Head of caudate nucleus (tissue), 42 donors: ENCODE measurements around the gene KCNMA1.
"Not testable (repeated sequence)": the region's sequence is repeated elsewhere in the genome, so short reads cannot be mapped to it uniquely, and the experiment has no call there.

ENCODE experiments used
- DNase-seq, 42 donors: peaks; one replicate each; pipeline versions ENCODE4 v3.0.0 to v3.0.0-alpha.2; 2020 to 2021; ENCODE audit warnings: mixed read lengths in 7 of 42
- intact Hi-C: fragments of 100-400 bp; cut with DNase I; formaldehyde crosslinking; loops from one replicate; pipeline ENCODE4 v1.15.0; 2022

The KCNMA1 gene

DNA sequence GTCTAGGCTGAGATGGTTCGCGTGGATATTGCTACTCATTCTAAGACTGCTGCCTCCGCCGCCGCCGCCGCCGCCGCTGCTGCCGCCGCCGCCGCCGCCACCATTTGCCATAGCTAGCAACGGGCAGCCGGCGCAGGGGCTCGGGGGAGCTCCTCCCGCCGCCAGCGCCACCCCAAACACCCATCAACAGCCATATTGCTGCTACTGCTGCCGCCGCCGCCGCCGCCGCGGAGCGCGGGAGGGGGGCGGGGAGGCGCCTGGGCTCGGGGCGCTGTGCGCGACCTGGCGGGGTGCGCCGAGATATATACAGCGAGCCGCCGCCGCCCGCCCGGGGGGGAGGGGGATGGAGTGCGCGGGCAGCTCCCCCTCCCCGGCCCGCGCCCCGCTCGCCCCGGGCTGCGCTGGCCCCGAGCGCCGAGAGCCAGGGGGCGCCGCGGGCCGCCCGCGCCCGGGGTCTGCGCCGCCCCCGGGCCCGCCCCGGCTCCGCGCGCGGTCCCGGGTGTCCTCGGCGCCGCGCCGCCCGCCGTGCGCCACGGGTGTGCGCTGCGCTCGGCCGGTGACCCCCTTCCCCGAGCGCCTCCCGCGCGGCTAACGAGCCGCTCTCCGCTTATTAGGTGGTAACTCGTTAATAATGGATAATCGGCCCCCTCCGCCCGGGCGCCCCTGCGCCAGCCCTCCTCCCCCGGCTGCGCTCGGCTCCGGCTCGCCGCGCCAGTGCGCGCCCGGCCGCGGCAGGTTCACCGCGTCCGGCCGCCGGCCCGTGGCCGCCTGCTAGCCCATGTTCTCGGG lies at the start of gene KCNMA1:
TSS of gene KCNMA1 (minus strand) at position 277 of the 789 bp plus-strand sequence.
- intact Hi-C loops: no loop called here
- peak in 40 of 42 donors; percentile 26 to 75 (median 56) for DNase-seq

DNA sequence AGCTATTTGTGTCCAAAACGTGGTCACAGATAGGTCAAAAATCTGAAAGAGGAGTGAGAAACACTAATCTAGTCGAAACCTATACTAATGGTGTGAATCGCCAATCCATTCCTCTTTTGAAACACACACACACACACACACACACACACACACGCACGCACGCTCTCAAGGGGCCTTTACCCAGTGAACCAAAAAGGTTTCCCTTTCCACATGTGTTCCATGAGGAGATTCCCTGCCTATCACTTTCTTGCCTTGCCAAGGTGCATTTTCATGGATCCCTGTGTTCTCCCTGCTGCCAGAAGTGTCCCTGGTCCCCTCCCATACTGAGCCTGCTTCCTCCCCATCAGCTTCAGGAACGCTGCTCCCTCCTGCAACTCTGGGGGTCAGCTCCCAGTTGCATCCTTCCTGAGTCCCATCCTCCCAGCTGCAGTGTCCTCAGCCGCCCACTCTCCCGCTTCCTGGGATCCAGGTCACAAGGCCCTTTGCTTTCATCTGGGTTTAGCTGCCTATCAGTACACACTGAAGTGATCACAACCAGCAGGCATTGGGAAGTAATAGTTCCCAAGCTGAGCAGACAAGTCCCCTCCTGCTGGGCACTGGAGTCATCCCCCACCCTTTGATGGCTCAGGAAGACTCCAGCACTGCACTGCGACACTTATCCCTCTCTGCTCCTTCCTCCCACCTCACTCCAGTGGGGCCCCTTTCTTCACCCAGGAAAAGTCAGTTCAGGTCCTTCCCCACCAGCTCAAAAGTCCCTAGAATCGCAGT lies 49.2 kb upstream of the KCNMA1 start:
- intact Hi-C loops: no loop called here
- DNase-seq: no peak

DNA sequence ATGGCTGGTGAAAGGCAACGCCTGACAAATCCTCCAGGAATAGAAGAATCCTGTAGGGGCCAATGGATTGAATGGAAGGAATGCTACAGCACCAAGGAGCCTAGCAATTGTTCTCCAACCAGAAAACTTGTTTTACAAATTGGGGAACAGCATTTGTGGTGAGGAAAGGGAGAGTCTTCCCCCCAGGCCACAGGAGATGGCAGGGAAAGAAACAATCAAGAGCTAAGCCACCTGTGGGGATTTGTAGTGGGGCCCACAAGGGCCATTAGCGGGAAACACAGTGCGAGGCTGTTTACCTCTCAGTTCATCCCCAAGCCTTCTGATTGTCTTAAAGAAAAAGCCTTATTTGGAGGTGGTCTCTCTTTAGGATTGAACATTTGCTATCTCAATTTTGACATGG lies 48.5 kb upstream of the KCNMA1 start:
- DNase-seq: no peak
- intact Hi-C loops: no loop called here

DNA sequence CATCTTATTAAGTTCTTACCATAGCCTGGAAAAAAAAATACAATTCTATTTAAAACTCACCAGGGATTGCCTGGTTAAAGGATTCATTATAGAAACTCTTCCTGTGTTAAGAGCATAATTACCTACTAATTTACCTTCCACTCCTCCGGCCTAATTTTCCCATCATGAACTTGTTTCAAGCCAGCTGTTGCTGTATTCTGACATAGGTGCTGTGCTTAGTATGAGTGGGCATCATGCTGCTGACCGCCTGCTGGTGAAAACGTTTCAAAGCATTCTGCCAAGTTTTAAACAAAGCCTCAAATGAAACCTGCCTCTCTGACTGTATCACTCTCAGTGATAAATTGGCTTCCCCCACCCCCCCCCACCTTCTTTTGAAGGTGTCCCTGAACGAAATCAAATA lies 47.8 kb upstream of the KCNMA1 start:
- intact Hi-C loops: no loop called here
- DNase-seq: peak in 1 of 42 donors; percentile 1

DNA sequence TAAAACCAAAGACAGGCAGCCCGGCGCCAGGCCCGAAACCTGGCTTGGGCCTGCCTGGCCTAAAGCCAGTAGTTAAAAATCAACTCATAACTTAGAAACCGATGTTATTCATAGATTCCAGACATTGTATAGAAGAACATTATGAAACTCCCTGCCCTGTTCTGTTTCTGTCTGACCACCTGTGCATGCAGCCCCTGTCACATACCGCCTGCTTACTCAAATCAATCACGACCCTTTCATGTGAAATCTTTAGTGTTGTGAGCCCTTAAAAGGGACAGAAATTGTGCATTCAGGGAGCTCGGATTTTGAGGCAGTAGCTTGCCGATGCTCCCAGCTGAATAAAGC lies 45.5 kb upstream of the KCNMA1 start:
- intact Hi-C loops: not testable (repeated sequence)
- DNase-seq: peak in 1 of 42 donors; percentile 15

DNA sequence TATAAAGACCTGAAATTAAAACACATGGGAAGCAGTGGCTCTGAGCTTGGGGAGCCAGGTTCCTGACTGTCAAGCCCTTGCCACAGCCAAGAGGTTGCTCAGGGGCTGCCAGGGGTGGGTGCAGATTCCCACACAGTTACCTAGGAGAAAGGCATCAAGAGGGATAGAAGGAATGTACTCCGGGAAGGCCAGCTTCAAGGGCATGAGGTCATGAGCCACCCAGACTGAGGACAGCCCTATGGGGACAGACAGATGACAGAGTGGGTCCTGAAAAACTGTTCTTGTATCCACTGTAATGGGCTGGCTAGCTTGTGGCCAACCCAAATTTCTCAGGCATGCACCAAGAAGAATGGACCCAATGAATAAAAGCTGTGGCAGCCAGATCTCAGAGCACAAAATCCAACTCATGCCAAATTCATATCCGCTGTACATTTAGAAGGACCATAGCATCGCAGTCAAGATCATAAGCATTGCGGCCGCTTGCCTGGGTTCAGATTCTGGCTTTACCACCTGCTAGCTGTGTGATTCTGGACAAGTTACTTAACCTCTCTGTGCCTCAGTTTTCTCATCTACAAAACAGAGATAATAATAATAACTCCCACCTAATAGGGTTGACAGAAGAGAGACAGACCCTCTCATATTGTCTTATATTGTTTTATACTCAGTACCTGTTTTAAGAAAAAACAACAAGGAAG lies 44.9 kb upstream of the KCNMA1 start:
- intact Hi-C loops: no loop called here
- DNase-seq: no peak

DNA sequence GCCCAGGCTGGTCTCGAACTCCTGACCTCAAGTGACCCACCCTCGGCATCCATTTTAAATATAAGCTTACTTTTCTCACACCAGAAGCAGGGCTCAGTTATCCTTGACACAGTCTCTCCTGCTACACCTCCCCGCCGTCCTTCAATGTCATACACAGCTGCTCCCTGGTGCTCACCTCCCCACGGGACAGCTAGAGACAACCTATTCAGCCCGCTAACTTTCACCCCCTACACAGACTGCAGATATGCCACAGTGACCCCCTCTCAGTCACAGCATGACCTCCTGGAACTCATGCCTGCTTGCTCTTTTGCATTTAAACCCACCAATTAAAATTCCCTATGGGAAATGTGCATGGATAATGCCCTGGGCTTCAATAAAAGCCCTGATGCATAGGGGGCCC lies 44.2 kb upstream of the KCNMA1 start:
- intact Hi-C loops: no loop called here
- DNase-seq: no peak

DNA sequence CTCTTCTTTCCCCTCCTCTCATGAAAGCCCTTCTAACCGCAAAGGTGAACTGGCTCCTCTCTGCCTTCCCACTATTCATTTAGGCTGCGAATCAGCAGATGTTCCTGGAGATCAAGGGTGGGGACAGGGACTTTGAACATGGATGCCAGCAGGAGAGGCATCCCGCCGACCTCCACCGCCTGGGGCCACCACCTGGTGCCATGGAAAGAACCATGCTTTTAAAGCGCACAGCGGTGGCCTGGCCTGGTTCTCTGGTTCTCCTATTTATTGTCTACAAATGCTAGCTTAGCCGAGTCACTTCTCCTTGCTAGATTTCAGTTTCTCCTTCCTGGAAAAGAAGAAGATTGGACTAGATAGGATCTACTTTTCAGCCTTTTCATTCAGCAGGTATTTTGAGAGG lies 43.2 kb upstream of the KCNMA1 start:
- intact Hi-C loops: no loop called here
- DNase-seq: no peak

DNA sequence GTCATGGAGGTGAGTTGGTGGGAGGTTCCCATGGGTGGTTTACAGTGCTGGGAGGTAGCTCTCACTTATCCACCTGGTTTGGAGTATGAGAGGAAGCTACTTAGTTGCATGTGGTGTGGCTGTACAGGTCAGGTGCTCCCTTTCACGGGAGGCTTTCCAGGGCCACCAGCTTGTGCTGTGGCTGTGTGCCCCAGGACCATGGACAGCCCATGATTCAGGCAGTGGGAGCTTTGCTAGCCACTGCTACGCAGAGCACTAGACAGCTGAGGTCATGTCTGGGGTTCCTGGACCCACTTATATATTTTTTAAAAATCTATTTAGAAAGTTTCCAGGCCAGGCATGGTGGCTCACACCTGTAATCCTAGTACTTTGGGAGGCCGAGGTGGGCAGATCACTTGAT lies 42.5 kb upstream of the KCNMA1 start:
- intact Hi-C loops: no loop called here
- DNase-seq: no peak

DNA sequence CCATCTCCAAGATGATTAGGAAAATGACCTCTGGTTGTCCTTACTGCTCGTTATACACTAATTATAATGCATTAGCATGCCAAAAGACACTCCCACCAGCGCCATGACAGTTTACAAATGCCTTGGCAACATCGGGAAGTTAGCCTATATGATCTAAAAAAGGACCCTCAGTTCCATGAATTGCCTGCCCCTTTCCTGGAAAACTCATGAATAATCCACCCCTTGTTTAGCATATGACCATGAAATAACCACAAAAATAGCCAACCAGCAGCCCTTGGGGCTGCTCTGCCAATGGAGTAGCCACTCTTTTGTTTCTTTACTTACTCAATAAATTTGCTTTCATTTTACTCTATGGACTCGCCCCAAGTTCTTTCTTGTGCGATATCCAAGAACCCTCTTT lies 41.6 kb upstream of the KCNMA1 start:
- intact Hi-C loops: no loop called here

DNA sequence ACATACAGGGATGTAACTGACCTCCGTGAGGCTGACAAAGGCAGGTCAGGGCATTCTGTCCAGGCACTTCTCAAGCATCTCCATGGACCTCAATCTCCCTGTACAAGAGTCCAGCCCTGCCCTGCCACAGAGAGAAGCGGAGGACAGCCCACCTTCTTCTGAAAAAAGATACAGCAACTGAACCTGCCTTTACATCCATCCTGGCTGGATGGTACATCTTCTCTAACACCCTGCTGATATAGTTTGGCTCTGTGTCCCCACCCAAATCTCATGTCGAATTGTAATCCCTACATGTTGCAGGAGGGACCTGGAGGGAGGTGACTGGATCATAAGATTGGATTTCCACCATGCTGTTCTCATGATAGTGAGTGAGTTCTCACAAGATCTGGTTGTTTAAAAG lies 40.5 kb upstream of the KCNMA1 start:
- DNase-seq: no peak
- intact Hi-C loops: no loop called here

More for the DNA sequence above, 41.6 kb upstream of the KCNMA1 start:
- DNase-seq: no peak

DNA sequence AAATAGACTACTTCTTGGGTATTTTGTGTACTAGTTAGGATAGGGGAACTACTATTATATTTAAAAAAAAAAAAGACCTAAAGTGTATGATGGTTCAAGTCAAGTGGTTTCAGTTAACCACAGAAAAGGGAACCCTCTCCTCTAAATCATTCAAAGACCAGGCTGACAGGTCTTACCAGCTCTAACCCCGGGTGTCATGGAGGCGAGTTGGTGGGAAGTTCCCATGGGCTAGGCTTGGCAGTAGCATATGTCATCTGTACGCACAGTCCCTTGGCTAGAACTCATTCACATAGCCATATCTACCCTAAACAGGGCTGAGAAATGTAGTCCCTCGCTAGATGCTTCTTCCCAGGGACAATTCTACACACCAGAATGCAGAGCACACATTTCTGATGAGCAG lies 37.7 kb upstream of the KCNMA1 start:
- DNase-seq: no peak
- intact Hi-C loops: no loop called here

DNA sequence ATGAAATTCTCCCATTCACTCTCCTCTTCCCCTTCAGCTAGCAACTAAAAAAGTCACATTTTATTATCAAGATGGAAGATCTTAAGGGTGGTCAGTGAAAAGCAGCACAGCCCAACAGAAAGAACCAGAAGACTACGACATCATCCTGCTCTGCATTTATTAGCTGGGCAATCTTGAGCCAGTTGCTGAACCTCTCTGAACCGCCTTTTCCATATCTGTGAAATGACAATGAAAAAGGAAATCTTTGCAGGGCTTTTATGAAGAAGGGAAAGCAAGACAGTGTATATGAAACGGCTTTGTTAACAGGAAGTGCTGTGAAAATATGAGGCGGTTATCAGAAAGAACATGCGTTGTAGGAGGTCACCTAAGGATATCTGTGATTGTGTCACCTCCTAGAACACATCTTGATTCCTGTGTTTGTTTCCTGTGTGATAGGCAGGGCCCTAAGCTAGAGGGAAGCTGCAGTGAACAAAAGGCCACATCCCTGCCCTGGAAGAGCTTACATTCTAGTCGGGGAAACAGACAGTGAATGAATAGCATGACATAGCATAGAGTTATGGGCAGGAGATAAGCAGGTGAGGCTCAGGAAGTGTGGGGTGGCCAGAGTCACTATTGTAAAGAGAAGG lies 36.0 kb upstream of the KCNMA1 start:
- no peak for DNase-seq
- intact Hi-C loops: no loop called here

DNA sequence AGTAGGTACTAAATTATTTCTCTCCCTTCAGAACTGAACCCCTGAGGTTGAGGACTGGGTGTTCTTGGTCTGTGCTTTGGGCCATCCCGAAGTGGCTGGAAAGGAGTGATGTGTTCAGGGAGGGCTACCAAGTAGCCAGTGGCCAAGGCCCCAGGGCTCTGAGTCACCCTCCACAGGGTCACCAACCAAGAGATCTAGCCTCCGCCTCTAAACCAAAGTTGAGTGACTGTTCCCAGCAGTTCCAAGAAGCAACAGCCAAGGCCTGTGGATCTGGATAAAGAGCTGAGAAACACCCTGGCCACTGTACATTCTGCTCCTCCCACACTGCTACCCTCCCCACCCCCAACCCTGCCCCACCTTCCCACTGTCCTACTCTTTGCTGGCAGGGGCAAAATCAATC lies 35.5 kb upstream of the KCNMA1 start:
- intact Hi-C loops: no loop called here
- DNase-seq: no peak

DNA sequence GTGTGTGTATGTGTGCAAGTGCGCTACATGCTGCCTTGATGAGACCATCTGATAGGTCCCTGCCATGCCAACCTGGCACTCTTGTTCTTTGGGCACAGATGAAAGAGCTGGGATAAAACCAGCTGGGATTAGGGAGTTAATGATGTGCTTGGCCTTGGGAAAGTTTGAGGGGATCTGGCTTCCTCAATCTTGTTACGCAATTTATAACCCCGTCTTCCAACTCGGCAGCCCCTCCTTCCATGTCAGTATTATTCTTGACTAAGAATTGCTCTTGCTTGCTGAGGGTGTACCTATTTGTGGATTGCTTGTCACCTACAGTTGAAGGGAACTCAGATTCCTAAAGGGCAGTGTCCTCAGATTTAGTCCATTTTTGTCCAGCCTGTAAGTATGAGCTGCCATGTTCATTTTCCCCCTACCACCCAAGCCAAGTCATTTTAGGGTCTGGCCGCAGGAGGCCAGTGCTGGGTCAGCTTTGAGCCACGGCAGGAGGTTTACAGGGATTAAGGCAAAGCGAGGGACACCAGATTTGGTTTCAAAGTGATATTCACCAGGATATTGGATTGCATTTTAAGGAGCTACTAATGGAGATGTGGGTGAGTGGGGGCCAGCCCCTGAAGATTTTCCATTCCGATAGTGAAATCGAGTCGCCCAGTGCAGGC lies 34.1 kb upstream of the KCNMA1 start:
- no peak for DNase-seq
- intact Hi-C loops: no loop called here

DNA sequence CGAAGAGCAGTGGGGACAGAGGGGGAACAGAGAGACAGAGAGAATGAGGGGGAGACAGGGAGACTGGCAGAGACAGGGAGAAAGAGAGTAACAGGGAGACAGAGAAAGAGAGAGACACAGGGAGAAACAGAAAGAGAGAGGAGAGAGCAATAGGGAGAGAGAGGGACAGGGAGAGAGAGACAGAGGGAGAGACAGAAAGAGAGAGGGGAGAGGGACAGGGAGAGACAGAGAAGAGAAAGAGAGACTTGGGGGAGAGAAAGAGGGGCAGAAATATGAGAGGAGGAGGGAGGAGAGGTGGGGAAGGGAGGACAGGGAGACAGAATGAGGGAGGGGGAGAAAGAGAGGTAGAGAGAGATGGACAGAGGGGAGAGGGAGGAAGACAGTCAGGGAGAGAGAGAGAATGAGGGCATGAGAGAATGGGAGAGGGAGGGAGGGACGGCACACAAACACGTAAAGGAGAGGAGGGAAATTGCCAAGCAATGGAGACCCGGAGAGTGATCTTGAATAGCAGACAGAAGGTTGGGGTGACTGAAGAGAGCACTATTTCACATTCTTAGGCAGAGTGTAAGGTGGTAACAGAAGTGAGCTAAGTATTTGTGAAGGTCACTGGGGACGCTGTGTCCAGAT lies 33.3 kb upstream of the KCNMA1 start:
- intact Hi-C loops: no loop called here
- DNase-seq: no peak

DNA sequence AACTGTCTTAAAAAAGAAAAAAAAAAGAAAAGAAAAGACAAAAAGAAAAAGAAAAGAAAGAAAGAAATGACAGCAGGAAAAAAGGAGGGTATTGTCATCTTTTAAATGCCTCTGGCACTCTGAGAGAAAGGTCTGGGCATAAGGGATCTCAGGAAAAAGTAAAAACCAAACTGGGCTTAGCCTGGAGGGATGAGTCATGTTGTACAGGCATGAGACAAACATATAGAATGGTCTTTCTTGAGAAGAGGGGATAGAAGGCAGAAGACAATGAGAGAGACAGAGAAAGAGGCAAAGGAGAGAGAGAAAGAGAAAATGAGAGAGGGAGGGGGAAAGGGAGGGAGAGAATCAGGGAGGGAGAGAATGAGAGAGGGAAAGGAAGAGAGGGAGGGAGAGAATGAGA lies 32.3 kb upstream of the KCNMA1 start:
- DNase-seq: no peak
- intact Hi-C loops: no loop called here

DNA sequence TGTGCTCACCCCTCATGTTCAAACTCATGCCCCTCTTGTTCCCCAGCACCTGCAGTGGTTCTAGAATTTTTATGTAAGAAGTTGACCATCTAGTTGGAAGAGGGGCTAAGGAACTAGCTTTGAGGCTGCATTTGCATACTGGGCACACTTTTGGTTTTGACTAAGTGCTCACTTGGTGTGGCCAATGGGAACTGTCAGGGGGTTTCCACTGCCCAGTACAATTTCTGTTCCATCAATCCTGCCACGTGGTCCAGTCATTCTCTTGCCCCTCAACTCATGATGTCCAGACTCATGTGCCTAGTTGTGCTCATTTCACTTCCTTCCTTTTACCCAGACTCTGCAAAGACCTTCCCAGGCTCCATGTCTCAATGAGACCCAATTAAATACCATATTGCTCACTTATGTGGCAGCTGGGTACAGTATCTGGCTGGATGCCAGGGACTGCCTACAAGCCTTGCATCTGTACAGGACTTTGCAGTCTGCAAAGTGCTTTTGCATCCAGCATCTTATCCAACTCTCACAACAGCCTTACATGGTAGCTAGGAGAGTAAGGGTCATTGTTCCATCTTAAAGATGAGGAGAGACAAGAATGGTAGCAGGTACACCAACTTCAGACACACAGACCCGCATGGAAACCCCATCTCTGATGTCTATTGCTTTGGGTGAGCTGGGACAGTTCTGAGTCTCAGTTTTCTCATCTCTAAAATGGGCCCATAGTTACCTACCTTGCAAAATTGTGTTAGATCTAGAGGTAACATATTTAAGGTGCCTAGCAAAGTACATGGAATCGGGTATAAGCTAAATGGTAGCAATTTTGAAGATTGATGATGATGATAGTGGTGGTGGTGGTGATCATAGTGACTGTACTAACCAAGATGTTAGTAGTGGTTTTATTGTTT lies 30.1 kb upstream of the KCNMA1 start:
- peak in 1 of 42 donors; percentile 2 for DNase-seq
- intact Hi-C loops: no loop called here
